HepG2 (cell line): ENCODE measurements around the gene CAT. TPM values are rescaled to one million over a fixed set of nuclear protein-coding genes. Genes with fewer than 3 reads are reported as not detected.

ENCODE experiments used
- AKNA ChIP-seq: sonication (generic); formaldehyde crosslinking; IDR thresholded peaks from 2 replicates; pipeline ENCODE4 v1.4.0; 2020; ENCODE audit warnings: missing genetic modification reagents, borderline replicate concordance
- FOXA1 ChIP-seq, 2 experiments: fragments of 450-650 bp in 1 of 2; sonication (generic) in 1 of 2; formaldehyde crosslinking in 1 of 2; IDR thresholded peaks; 2 replicates each; pipeline versions ENCODE4 v1.4.0 to v1.6.1; 2016 to 2020; ENCODE audit warnings: missing genetic modification reagents in 1 of 2
- FOXC1 ChIP-seq: sonication (generic); formaldehyde crosslinking; IDR thresholded peaks from 2 replicates; pipeline ENCODE4 v1.8.0; 2022; ENCODE audit warnings: mild to moderate bottlenecking, missing genetic modification reagents, borderline replicate concordance
- JUNB ChIP-seq: sonication (generic); formaldehyde crosslinking; IDR thresholded peaks from 2 replicates; pipeline ENCODE4 v1.8.0; 2022; ENCODE audit warnings: missing genetic modification reagents, mild to moderate bottlenecking, borderline replicate concordance
- KLF11 ChIP-seq: IDR thresholded peaks from 2 replicates; pipeline ENCODE4 v1.6.1; 2016; ENCODE audit warnings: missing compliant biosample characterization
- MAZ ChIP-seq, 2 experiments: sonication (generic) in 1 of 2; formaldehyde crosslinking in 1 of 2; IDR thresholded peaks; 2 replicates each; pipeline versions ENCODE4 v1.5.0 to v1.6.1; 2012 to 2020; ENCODE audit warnings: low read depth in 2 of 2, mild to moderate bottlenecking in 2 of 2, borderline replicate concordance in 1 of 2, improper control_type of control experiment in 1 of 2, low read length in 1 of 2, missing genetic modification reagents in 1 of 2, moderate library complexity in 1 of 2
- PHF20 ChIP-seq: sonication (generic); formaldehyde crosslinking; IDR thresholded peaks from 2 replicates; pipeline ENCODE4 v1.5.0; 2020; ENCODE audit warnings: mild to moderate bottlenecking, missing genetic modification reagents
- RFX1 ChIP-seq: fragments of 450-650 bp; IDR thresholded peaks from 2 replicates; pipeline ENCODE4 v1.6.1; 2017
- RXRA ChIP-seq: sonication (generic); formaldehyde crosslinking; IDR thresholded peaks from 2 replicates; pipeline ENCODE4 v1.5.1; 2020; ENCODE audit warnings: missing genetic modification reagents
- SOX13 ChIP-seq, 3 experiments: fragments of 450-650 bp in 1 of 3; sonication (generic) in 1 of 3; formaldehyde crosslinking in 1 of 3; IDR thresholded peaks in 2 of 3; conservative IDR thresholded peaks in 1 of 3; 2 replicates each; pipeline versions ENCODE4 v1.5.0 to v1.6.1; 2016 to 2020; ENCODE audit warnings: antibody characterized with exemption in 1 of 3, mild to moderate bottlenecking in 1 of 3, missing compliant biosample characterization in 1 of 3, missing genetic modification reagents in 1 of 3, moderate library complexity in 1 of 3
- STAG1 ChIP-seq: sonication (generic); formaldehyde crosslinking; IDR thresholded peaks from 2 replicates; pipeline ENCODE4 v1.4.0; 2020; ENCODE audit warnings: missing genetic modification reagents
- ZNF646 ChIP-seq: sonication (generic); formaldehyde crosslinking; IDR thresholded peaks from 2 replicates; pipeline ENCODE4 v1.9.0; 2021; ENCODE audit warnings: mild to moderate bottlenecking, missing genetic modification reagents
- ZUFSP ChIP-seq: sonication (generic); formaldehyde crosslinking; IDR thresholded peaks from 2 replicates; pipeline ENCODE4 v1.9.0; 2021; ENCODE audit warnings: missing genetic modification reagents, mild to moderate bottlenecking, borderline replicate concordance
- polyA plus RNA-seq, 8 experiments: library from polyadenylated mRNA; depleted of rRNA in 3 of 8; stranded (reverse) in 7 of 8; unstranded in 1 of 8; fragments of >200 nt; fragmentation: Illumina TruSeq in 4 of 8; extraction: Trizol in 4 of 8; gene quantifications; 2 replicates each; pipeline versions ENCODE4 v1.2.1 to v1.2.3, GENCODE V29; 2011 to 2016; ENCODE audit warnings: low read depth in 4 of 8, missing spikeins in 1 of 8, mixed read lengths in 1 of 8; ENCODE audit not compliant: insufficient read depth in 1 of 8
- total RNA-seq, 5 experiments: library from RNA; depleted of rRNA; stranded (reverse); fragments of >200 nt; fragmentation: Illumina TruSeq; extraction: Trizol; gene quantifications; 2 replicates each; pipeline ENCODE4 v1.2.3, GENCODE V29; 2016; ENCODE audit warnings: low read depth in 1 of 5

CAT gene
- total and polyA plus RNA-seq, 2 of the 13 experiments (the other 11 are each of a cell fraction or from before 2014, with no cell fraction given), result 107 to 136 TPM

GRCh38 chr11:34427186-34427805 is 11.4 kb upstream of the CAT start (continued):
- TF ChIP-seq SOX13 (IDR thresholded peaks at IDR 0.05), result peak; percentile 15; the same call in 1 of the 2 replicates
- TF ChIP-seq SOX13 (CRISPR knock-in tag; conservative IDR thresholded peaks at IDR 0.05 in 1 of 2, IDR thresholded peaks at IDR 0.05 in 1 of 2), result peak in 1 of 2 experiments; percentile 92; a peak in 2 of 4 replicates
- no peak for TF ChIP-seq AKNA
- TF ChIP-seq RFX1, result no peak
- no peak for TF ChIP-seq ZUFSP (CRISPR knock-in tag)
- no peak for TF ChIP-seq FOXA1 (IDR thresholded peaks at IDR 0.05)
- peak; percentile 82 for TF ChIP-seq FOXA1 (CRISPR knock-in tag; IDR thresholded peaks at IDR 0.05)
- TF ChIP-seq PHF20, result no peak
- TF ChIP-seq MAZ (IDR thresholded peaks at IDR 0.05; ENCODE audit: borderline replicate concordance, low read depth, low read length), result no peak
- no peak for TF ChIP-seq MAZ (CRISPR knock-in tag; IDR thresholded peaks at IDR 0.05; ENCODE audit: low read depth)
- TF ChIP-seq RXRA (CRISPR knock-in tag), result peak; percentile 64; the same call in 1 of the 2 replicates
- no peak; the same call in 1 of the 2 replicates for TF ChIP-seq JUNB
- peak; percentile 40; the same call in 1 of the 2 replicates for TF ChIP-seq ZNF646 (CRISPR knock-in tag)
- no peak for TF ChIP-seq FOXC1
- TF ChIP-seq KLF11 (CRISPR knock-in tag), result no peak
- no peak for TF ChIP-seq STAG1 (CRISPR knock-in tag)
